HG03039 (cell line): ENCODE data around the gene MCTP1.
A peak's percentile ranks its signal among the peaks of the same experiment; 100 is the strongest.
"Not testable (repeated sequence)": the region's sequence is repeated elsewhere in the genome, so short reads cannot be mapped to it uniquely, and the experiment has no call there.

ENCODE experiments used
- ATAC-seq: cut with Tn5 transposase; IDR thresholded peaks from one replicate; pipeline ENCODE4 v1.9.1; 2021; ENCODE audit warnings: mild to moderate bottlenecking, moderate library complexity; ENCODE audit not compliant: unreplicated experiment

The MCTP1 gene

DNA sequence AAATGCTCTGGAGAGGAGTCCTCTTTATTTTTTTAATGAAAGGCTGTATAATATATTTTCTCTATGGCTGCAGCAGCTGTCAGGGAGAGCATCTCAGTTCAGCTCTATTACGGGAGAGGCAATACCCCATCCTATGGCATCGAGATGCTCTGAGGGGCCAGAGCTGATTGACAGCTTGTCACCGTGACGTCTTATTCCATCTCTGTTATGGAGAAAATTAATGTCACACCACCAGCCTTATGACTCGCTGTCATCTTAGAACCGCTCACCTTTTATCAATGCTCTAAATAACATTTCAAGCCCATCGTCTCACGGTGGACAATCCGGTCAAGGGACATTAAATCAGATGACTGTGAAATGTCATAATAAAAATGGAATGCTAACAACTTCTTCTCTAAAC, 392.9 kb downstream of the MCTP1 start:
- ATAC-seq: no peak

- no peak for ATAC-seq
Observed at GRCh38 chr5:94891565-94891964, 393.3 kb downstream of the MCTP1 start.

DNA sequence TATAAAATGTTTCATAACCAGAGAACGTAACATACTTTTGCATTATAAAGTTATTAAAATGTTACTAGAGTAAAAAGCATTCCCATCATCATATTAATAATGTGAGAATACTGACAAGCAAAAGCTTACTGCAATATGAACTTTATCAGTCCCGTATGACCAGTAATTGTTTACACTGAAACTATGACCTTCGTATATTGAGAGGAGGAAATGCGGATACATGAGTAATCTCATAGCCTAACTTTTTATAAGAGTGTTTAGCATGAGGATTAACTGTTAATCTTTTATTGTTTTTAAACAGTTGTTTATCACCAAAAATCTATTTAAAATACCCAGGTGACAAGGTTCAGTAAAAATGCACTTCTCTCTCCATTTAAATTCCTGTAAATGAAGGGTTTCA, 394.0 kb downstream of the MCTP1 start:
- no peak for ATAC-seq

DNA sequence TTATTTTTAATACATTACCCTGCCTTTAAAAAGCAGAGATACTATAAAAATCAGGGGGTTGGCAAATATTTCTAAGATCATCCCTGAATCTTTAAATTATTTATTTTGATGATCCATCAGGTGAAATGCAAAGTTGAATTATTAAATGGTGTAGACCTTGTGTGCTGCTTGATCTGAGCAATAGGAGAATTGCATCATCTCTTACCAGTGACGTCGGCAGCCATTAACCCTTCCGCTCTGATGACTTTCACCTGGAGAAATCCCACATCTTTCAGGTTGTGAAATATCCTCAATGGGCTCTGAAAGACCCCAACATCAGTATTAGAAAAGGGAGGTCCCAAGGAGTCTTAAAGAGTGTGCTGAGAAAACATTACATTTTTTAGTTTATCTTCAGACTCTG, 396.2 kb downstream of the MCTP1 start:
- ATAC-seq: no peak

DNA sequence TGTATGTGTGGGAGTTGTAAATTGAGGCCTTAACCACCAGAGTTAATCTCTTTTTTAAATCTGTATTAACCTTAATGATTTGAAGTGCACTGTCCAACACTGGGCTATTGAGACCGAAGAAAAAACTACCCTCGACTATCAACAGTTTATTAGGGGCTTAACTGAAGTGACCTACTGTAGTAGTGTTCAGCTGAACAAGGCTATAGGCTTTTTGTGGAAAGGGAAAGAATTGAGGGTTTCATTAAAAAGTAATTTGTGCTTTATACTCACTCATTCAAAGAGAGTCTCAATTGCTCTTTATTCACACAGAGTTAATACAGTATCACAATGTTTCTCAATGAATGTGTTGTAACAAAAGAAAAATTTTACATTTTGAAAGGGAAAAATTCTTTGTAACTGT, 399.0 kb downstream of the MCTP1 start:
- ATAC-seq: no peak

GRCh38 chr5:94884311-94884710, 400.6 kb downstream of the MCTP1 start:
- no peak for ATAC-seq

- no peak for ATAC-seq
Observed at GRCh38 chr5:94872526-94872925, 412.4 kb downstream of the MCTP1 start.

DNA sequence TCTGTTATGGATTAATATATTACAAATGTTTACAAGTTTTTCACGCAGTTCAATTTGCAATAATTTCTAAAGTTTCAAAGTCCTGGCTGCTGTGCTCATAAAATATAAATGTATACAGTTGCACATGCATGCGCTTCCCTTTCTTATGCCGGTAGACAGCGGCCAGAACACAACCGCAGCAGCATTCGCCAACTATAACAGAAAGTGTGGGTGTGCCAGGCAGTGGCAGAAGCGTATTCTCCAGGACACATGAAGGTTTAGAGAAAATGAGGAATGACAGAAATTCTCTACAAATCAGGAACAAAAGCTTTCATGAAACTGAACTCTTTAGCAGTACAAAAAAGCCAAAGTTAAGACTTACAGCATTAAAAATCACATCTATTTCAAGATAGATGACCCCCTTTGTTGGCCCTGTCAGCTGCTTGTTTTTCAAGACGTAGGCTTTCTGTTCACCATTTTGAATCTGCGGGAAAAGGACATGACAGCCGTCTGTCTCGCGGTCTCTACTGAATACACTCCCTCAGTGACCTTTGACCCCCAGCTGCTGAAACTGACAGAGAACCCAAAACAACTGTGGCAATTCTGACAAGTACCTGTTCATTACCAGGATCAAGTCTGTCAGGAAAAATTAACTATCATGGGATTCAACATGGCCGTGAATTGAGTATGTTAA, 414.2 kb downstream of the MCTP1 start:
- ATAC-seq: no peak

DNA sequence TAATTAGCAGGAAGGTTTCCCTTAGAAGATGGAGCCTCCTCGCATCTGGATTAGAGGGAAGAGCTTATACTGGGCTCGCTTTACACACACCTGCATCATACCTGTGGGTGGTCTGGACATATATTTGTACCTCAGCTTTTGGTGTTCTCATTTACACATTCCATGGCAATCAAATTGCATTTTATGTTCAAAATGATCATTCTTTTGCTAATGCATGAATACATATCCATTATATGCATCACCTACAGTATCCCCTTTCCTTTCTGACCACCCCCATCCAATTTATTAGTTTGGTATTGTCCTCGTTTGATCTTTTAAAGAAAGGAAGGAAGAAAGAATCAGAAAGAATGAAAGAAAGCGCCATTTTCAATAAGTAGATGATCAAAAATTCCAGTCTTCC, 415.0 kb downstream of the MCTP1 start:
- no peak for ATAC-seq

DNA sequence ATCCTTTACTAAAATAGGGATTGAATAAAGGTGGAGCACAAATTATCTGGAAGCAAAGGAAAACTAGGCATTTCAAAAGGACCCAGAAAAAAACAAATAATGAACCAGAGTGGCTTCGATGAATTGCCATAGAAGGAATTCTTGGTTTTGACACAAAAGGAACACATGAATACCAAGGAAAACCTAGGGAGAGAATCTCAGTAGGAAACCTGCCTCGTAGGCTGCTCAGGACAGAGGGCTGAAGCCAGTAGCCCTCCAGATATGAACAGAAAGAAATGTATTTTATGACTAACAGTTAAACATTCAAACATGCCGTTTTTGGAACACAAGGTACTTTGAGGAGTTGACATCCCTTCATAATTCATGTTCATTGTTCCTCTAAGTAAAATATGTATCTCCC, 420.9 kb downstream of the MCTP1 start:
- ATAC-seq: no peak

DNA sequence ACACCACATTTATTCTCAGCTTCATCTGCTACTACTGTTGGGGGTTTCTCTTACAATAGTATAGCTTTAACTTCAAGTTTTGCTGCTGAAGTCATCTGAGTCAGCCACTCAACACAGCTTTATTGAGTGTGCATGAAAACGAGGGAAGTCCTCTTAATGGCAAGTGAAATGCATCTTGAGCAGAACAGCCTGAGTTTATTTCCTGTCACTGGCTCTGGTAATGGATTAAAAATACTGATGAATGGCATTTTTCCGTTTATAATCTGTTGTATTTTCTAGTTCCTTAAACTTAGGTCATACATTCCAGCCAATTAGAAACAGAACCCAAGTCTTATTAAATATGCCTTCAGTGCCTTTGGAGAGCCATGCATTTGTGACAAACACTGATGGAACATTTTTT, 427.8 kb downstream of the MCTP1 start:
- ATAC-seq: no peak

DNA sequence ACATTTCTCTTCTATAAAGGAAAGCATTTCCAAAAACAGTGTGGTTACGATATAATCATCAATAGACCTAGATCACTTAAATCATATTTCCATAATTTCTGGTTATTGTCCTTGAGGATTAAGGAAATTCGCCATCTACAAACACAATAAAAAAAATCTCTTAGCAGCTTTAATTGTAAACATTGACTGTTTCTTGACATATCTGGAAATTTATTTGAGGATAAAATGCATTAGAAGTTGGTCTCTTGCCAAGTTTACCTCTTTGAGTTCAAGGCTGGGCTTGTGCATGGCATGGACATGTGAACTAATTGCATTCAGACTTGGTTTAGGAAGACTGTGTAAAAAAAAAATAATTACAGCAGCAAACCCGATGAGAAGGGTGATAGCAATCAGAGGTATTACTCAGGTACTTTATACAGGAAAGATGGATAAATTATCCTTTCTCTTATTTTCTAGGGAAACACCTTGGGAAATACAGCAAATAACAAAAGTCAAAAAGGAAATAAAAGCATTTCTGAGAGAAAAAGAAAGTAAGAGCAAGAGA, 428.6 kb downstream of the MCTP1 start:
- ATAC-seq: no peak

DNA sequence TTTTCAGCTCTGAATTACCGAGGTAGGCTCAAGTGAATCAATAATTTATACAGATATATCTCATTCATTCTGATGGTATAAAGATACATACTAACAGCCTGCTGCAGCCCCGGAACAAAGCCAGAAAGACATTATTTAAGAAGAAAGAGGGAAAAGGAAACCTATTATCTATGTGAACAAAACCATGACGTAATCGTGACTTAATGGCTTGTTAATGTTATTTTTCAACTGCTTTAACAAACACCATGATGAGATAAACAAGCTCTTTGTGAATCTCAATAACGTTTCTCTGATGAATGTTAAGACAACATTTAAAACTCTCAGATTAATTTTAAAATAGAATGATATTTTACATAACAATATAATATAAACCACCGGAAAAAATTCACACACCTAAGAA, 429.4 kb downstream of the MCTP1 start:
- no peak for ATAC-seq

- ATAC-seq: no peak
Observed at GRCh38 chr5:94853120-94853519, 431.8 kb downstream of the MCTP1 start.

GRCh38 chr5:94850960-94851359, 433.9 kb downstream of the MCTP1 start:
- no peak for ATAC-seq

GRCh38 chr5:94849821-94850736, 434.8 kb downstream of the MCTP1 start:
- ATAC-seq: peak; percentile 94

- ATAC-seq: no peak
Observed at GRCh38 chr5:94849324-94849723, 435.6 kb downstream of the MCTP1 start.

GRCh38 chr5:94847726-94848125, 437.2 kb downstream of the MCTP1 start:
- no peak for ATAC-seq

DNA sequence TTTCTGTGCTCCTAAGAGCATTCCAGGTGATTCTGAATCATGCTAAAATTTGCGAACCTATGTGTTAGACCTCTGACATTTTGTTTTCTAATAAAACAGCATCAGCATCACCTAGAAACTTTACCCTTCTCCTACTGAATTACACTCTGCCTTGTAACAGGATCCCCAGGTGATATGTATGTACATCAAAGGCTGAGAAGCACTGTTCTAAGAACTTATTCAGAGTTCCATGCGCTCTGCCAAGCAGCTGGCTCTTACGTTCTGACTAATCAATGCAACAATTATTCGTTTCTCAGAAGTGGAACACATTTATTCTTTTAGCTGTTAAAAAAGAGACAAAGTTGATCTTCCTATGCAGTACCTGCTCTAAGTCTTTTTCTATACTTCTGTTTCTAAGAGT, 437.9 kb downstream of the MCTP1 start:
- ATAC-seq: no peak

GRCh38 chr5:94845696-94846095, 439.2 kb downstream of the MCTP1 start:
- not testable (repeated sequence) for ATAC-seq

- no peak for ATAC-seq
Observed at GRCh38 chr5:94841598-94842322, 443.1 kb downstream of the MCTP1 start.
